Ramos (cell line): ENCODE data around the gene HDAC3.
"Not testable (repeated sequence)": the region's sequence is repeated elsewhere in the genome, so short reads cannot be mapped to it uniquely, and the experiment has no call there.

Experiments used
- in situ Hi-C: fragments of 300-500 bp; cut with MboI; formaldehyde crosslinking; loops from one replicate; pipeline ENCODE4 v1.14.3; 2022; ENCODE audit warnings: low sequenced_read_pairs; ENCODE audit not compliant: unreplicated experiment

Gene HDAC3

DNA sequence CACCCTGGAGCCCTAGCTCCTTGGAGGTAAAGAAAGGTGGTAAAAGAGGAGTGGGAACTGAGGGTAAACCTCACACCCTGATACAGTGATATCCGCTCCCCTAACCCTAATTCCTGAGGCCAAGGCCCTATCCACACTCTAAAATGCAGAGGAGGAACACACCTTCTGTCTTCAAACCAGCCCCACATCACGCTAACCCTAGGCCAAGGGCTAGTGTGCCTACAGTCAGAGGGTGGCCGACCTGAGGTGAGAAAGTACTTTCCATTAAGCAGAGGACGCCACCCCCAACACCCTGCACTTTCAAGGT lies 590 bp downstream of the HDAC3 start:
- in situ Hi-C loops, result no loop called here

DNA sequence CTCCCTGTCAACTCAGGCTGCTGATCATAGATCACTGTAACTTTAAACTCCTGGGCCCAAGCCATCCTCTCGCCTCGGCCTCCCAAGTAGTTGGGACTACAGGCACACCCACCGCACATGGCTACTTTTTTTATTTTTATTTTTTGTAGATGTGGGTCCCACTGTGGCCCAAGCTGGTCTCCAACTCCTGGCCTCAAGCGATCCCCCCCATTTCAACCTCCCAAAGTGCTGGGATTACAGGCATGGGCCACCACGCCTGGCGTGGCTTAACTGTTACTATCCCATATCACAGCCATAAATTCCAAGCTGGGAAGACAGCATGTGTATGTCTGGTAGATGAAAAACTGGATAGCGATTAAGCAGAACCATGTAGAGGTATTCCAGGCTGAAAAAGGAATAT lies 1.0 kb downstream of the HDAC3 start:
- in situ Hi-C loops, result no loop called here

DNA sequence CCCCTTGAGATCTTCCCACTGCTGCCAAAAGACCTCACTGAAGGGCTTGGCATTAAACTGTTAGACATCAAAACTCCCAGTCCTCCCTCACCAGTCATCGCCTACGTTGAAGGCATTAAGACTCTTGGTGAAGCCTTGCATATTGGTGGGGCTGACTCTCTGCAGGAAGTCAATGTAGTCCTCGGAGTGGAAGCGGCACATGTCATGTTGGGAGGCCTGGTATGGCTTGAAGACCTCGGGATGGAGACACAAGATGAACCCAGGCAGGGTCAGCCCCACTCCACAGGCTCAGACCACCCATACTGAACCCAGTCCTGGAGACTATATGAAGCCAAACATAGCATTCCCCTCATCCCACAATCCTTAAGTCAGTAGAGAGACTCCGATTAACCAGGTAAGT lies 1.9 kb downstream of the HDAC3 start:
- in situ Hi-C loops, result no loop called here

DNA sequence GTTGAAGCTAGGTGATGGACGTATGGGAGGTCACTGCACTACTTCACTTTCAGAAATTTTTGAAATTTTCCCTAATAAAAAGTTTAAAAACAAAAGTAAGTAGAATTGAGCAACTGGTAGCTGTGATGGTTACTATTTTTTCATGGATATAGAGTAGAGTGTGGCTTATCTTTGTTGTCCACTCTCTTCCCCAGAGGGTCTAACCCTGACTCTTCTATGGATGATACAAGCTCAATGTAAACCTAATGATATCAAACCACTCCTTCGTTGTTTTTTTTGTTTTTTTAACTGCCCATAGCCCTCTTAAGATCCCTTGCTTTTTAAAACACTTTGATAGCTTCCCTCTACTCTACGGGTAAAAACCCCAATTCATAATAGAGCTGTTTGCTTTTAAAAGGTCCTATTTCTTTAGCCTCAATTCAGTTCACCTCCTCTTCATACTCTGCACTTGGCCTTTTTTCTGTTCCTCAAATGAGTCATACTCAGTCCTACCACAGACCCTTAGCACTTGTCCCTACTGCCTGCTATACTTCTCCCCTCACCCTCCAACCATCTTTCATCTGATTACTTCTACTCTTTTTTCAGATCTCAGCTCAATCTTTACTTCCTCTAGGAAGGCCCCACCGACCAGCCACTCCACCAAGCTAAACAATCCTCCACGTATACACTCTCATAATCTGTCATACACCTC lies 2.6 kb downstream of the HDAC3 start:
- in situ Hi-C loops, result no loop called here

DNA sequence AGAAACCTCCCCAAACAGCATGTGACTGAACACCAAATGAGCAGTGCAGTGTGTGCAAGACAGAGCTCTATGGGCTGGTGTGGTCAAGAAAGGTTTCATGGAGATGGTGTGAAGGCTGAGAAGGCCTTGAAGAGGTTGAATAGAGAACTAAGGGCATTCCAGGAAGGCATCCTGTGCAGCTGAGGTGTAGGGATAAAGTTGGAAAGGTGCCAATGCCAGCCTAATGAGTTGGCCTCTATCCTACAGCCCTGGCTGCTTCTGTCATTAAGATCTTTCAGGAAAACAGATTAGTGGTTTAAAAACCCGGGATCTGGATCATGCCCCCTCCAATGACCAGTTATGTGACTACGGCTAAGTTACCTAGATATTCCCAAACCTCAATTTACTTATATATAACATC lies 4.0 kb downstream of the HDAC3 start:
- in situ Hi-C loops, result no loop called here

DNA sequence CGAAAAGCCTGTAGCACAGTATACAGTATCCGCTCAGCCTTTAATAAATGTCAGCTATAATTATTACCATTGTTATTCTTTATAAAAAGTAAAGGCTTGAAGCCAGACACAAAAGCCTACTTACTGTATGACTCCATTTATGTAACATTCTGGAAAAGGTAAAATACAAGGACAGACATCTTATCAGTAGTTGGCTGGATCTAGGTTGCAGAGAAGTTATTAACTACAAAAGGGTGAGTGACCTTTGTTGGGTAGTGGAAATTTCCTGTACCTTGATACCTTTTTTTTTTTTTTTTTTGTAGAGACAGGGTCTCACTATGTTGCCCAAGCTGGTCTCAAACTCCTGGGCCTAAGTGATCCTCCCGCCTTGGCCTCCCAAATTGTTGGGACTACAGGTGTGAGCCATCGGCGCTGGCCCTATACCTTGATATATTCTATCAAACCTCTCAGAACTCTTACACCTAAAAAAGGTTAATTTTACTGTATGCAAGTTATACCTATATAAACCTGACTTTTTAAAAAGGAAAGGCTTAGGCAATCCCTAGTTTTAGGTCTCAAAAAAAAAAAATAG lies 6.0 kb downstream of the HDAC3 start:
- in situ Hi-C loops, result no loop called here

DNA sequence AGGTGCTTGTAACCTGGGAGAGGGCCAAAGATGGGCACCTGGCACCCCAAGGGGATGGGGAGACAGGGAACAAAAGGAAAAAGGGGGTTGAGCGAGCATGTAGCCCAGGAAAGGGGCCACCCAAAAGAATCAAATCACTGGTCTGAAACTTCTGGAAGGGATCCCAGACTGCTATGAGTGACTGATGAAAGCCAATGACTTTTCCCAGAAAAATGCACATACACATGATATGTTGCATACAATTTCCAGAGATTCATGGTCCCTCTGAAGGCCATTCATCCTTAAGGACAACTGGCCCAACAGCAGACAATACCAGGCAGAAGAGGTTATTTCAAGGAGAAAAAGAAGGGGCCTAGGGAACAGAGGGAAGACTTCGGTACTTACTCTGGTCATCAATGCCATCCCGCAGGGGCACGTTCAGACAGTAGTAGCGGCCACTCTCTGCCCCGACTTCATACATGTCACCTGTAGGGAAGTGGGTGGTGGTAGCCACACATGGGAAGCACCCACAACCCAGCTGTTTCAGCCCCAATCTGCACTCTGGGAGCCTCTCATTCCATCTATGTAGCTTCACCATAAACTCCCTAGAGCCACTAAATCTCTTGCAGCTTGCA lies 8.4 kb downstream of the HDAC3 start:
- in situ Hi-C loops, result no loop called here

DNA sequence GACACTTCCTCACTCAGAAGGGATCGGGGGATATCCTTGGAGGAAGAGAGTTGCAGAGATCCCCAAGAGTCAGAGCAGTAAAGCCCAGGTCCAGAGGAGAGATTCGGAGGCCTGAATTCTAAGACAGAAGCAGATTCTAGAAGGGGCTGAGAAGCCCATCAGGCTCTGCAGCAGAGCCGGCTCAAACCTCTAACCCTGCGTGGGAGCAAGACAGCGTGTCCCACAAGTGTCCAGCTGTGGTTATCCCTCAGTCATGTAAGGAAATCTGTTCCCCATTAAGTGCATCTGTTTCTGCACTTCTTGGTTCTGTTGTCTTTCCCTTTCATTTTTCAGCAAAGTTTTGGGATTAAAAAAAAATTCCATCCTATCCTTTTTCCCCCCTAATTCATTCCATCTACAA lies 13.0 kb downstream of the HDAC3 start:
- in situ Hi-C loops, result loop anchor here (5.0 kb wide), 1 partner anchor 36 kb away; no protein-coding TSS in a partner anchor

DNA sequence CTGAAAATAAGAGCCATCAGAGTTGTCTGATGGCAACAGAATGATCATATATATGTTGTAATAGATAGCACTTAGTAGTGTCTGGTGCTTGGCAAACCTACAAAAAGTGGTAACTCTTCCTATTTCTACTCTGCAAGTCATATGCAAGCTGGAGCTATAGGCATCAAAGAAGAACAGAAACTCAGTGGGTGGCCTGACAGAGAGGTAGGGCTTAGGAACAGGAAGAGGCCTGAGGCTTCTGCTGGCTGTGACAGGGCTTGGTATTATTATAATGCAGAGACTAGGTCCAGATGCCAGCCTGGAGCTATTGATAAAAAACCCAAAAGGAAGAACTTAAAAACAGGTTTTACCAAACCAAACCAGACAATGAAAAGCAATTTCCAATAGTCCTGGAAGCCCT lies 13.5 kb downstream of the HDAC3 start:
- in situ Hi-C loops, result loop anchor here (5.0 kb wide), 1 partner anchor 36 kb away; no protein-coding TSS in a partner anchor

DNA sequence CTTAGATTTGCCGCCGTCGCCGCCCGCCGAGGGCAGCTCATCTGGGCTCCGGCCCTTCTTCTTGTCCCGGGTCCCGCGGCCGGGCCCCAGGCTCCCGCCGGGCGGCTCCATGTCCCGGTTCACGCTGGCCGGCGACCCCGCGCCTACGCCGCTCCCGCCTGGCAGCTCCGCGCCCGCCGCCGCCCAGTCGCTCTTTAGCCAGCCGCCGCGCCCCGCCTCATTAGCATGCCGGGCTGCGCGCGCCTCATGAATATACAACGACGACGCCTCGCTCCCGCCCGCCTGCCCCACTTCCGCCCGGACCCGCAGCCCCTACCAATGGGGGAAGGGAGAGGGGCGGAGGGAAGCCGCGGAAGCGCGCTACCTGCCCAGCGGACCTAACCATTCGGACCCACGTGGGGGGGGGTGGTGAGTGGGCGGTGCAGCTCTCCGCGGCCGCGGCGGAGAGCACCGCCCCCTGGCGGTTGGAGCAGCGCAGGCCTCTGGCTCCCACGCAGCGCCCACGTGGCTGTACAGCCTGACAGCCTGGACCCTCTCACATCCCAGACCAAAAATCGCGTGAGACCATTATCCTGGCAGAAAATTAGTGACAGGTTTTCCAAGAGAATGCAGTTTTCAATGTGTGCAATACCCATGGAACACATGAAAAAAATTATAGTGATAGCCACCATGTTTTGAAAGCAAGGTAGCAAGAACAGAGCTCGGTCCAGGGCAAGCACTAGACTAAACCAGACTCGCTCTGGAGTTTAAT lies 17.7 kb downstream of the HDAC3 start, which contains the start of gene DIAPH1:
Gene DIAPH1 (minus strand): TSS at position 197 of the 751 bp plus-strand sequence. CDS start 86 bp downstream, at position 111.
- in situ Hi-C loops, result no loop called here

DNA sequence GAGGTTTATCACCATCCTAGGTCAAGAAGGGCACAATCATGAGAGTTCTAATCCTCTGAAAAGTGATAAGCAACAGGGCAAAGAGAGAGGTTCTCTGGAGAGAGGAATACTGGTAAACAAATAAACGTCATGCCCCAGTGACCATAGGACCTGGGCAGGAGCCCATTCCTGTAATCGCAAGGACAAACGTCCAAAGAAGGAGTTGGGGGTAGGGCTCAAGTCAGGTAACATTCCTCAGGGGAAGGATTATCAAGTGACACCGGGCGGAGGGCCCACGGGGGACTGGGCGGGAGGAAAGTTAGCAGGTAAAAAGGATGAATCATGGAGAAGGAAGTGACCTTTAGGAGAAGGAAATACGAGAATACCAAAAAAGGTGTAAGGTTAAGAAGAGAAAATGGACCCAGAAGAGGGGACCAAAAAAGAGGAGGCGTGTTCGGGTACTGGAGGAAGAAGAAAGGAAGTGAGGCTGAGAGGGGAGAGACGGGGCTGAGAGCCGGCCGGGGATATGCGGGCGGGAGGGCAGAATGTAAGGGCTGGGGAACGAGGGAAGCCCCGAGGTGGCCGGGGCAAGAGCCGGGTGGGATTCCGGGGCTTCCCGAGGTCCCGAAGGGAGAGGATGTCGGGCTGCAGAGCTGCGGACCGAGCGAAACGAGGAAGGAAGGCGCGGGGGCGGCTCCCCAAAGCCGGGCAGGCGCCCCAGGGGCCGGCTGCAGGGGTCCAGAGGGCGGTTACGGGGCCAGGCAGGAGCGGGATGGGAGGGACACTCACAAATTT lies 18.4 kb downstream of the HDAC3 start:
- in situ Hi-C loops, result no loop called here

DNA sequence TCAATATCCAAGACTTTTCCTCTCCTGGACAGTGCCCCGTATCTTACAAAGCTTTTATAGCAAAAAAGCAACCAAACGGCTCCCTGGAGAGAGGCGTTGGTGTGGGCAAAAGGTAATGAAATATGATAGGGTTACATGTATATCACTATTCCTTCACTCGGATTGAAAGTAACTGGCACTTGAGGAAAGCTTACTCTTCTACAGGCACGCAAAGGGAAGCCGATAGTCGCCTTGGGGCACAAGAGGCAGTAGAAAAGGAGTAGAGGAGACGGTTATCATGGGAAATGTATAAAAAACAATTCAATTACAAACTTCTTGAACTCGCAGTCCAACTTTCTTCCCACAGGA lies 19.0 kb downstream of the HDAC3 start:
- in situ Hi-C loops, result no loop called here

DNA sequence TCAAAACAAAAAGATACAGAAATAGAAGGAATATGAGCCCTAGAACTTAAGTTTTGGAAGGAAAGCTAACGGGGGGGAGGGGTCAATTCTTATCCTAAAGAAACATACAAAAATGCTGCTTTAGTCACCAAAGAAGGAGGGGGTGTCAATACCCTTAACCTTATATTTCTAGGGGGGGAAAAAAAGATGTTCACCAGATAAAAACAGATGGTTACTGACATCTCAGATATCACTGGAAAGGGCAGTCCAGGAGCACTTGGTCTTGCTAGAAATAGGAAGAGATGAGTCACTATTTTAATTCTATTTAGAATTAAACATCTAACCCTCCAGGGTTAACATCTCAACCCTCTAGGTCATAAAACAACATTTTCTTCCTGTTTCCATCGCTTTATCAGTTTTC lies 19.5 kb downstream of the HDAC3 start:
- in situ Hi-C loops, result no loop called here

DNA sequence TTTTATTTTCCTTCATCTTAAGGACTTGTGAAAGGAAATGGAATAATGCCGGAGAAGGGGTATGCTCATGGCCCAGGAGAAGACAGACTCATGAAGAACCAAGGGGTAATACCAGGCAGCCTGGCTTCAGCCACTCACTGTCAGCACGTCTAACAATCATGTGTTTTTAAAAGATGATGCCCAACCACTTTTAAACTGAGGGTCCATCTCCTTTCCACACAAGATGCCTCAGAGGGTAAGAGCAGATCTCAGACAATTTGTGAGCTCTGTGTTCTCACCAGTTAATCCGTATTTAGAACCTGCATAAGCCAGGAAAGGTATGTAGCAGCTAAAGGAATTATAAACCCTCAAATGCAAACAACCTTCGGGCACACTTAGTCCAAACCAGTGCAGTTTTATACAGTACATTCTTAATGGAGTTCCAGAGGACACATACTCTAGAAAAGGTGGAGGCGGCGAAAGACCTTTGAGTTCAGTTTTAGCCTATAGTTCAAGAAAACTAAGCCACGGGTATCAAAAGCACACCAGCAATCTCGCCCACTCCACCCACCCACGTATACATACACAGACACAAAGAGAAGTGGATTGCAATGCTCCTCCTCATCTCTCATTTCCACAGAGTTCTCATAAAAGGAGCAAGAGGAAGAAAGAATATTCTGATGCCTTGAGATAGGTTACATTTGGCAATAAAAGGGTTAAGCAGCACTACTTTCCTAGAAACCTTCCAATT lies 20.5 kb downstream of the HDAC3 start:
- in situ Hi-C loops, result no loop called here

DNA sequence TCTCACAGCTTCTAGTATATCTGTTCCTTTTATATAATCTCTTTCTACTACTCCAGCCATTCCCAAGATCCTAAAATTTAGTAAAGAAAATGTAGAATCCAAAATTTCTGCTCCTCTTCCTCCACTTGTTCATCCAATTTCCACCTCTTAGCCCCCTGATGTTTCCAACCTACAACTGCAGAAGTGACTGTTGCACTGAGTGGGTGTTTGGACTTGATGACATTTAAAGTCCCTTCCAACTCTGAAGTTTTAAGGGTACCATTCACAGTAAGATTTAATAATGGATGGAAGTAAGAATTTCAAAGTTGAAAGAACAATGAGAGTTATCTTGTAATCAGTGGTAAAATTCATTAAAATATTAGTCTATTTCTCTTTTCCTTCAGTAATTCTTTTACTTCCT lies 23.3 kb downstream of the HDAC3 start:
- in situ Hi-C loops, result no loop called here

DNA sequence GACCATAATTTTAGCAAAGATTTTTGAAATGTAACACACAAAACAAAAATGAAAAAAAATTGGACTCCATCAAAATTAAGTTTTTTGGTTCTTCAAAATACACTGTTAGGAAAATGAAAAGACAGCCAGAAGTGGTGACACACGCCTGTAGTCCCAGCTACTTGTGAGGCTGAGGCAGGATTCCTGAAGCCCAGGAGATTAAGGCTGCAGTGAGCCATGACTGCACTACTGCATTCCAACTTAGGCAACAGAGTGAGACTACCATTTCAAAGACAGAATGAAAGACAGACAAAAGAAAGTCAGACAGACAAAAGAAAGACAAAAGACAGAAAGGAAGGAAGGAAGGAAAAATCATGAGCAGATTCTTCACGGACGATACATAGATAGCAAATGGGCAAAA lies 25.4 kb downstream of the HDAC3 start:
- in situ Hi-C loops, result no loop called here

DNA sequence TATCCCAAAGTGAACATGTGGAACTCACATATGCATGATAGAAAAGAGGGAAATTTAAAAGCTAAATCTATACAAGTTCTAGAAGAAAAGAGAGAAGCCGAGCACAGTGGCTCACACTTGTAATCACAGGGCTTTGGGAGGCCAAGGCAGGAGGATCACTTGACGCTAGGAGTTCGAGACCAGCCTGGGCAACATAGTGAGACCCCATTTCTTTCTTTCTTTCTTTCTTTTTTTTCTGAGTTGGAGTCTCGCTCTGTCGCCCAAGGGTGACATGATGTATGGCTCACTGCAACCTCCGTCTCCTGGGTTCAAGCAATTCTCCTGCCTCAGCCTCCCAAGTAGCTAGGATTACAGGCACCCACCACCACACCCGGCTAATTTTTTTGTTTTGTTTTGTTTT lies 26.7 kb downstream of the HDAC3 start:
- in situ Hi-C loops, result not testable (repeated sequence)

DNA sequence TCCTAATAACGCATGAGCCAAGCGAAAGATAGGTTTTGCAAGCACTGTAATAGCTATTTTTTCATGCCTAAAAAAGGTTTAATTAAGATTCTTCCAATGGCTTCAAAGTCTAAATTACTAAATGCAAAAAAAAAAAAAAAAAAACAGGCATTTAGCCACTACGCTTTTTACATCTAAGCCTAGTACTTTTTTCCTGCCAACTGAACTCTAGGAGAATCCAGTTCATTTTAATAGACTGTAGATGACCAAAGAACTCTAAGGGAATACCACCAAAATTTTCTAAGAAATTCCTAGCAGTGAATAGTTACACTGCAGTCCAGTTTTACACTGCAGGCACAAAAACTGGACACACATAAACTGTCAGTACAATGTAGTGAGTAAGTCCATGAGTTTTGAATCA lies 27.6 kb downstream of the HDAC3 start:
- in situ Hi-C loops, result no loop called here

DNA sequence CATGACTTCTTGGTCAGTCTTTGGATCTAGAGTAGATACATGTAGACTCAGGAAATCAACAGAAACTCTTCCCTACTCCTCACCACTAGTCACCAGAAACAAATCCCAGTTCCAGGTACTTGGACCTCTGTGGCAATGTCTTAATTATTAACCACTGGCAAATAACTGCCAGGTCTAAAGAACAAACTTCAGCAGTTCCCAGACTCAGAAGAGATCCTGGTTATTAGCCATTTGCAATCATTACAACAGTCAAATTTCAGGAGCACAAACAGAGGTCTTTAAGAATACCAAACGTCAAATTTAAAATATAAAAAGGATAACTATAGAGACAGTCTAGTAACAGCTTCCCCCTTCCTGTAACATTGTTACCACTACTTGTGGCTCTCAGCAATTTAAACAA lies 28.1 kb downstream of the HDAC3 start:
- in situ Hi-C loops, result no loop called here

DNA sequence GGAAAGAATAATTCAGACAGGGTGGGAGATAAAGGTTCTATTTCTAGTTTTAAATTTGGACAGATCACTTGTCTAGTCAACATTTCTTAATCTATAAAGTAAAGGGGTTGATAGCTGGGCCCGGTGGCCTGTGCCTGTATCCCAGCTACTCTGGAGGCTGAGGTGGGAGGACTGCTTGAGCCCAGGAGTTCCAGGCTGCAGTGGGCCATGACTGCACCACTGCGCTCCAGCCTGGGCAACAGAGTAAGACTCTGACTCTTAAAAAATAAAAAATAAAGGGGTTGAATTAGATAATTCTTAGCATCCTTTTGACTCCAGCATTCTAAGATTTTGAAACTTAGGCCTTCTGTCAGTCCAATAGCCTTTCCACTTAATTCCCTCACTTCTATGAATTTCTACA lies 28.6 kb downstream of the HDAC3 start:
- in situ Hi-C loops, result no loop called here
